Measurements from ENCODE around the gene LSAMP.
"Not testable (repeated sequence)": the region's sequence is repeated elsewhere in the genome, so short reads cannot be mapped to it uniquely, and the experiment has no call there.

Gene LSAMP

DNA sequence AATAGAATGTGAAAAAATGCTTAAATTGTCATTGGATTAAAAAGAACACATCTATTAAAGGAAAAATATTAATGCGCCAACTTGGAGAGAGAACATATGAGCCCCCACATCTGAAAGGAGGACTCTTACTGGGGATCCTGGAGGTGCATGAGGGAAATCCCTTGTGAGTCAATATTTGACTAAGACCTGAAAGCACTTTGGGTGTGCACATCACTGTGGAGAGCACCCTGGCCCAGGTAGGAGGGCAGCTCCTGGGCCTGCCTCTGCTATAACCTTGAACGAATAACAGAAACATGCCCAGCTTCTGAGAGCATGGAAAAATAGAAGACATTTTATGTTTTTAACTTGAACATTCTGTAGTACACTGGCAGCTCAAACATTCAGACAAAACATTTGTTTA is 622.2 kb downstream of the LSAMP start:
- no peak for DNase-seq

DNA sequence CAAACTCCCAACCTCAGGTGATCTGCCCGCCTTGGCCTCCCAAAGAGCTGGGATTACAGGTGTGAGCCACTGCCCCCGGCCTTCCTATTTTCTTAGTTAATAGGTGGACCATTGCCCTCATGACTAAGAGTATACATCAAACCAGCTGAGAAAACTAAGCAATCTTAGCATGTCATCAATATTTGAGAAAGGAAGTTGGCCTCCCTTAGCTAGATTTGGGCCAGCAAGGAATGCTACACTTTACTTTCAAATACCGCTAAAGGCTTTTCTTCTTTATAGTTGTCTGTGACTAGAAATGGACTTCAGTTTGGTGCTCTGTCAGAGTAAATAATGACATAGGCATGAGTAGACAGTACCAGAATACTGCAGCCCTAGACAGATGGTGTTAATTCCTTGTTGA is 622.7 kb downstream of the LSAMP start:
- no peak for DNase-seq

- peak; percentile 16 to 73 for DNase-seq
Measured at GRCh38 chr3:115819785-115820384, 625.4 kb downstream of the LSAMP start.

DNA sequence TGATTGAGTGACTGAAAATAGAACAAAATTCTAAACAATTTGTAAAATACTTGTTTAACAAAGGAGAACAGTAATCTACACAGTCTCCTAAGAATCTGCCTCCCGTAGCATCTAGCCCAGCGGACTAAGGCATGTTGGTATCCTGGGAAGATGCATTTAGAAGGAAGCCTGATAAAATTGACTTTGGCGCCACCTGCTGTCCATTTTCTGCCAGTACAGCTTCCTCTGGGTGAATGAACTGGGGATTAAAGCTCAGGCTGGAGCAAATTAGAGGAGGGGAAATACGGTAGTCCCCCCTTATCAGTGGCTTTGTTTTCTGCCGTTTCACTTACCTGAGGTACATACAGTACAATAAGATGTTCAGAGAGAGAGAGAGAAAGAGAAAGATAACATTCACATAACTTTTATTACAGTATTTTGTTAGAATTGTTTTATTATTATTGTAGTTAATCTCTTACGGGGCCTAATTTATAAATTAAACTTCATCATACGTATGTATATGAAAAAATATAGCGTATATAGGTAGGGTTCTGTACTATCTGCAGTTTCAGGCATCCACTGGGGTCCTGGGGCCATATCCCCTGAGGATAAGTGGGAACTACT is 630.4 kb downstream of the LSAMP start:
- DNase-seq: peak; percentile 32 to 35

DNA sequence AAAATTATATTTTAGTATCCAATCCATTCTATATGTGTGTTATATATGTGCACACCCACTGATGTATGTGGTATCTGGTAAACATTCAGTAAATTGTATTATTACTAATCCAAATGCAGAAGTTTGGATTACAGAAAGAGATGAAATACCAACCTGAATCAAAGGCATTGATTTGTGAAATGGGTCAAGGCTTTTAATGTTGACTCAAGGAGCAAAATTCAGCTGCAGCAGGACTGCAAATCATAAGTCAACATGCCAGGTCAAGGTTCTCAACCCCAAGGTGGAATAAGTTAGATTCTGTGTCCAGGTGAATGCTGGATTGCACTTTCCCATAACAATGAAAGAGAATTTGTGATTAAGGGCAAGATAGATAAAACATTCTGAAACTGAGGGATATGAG is 631.3 kb downstream of the LSAMP start:
- no peak for DNase-seq

DNA sequence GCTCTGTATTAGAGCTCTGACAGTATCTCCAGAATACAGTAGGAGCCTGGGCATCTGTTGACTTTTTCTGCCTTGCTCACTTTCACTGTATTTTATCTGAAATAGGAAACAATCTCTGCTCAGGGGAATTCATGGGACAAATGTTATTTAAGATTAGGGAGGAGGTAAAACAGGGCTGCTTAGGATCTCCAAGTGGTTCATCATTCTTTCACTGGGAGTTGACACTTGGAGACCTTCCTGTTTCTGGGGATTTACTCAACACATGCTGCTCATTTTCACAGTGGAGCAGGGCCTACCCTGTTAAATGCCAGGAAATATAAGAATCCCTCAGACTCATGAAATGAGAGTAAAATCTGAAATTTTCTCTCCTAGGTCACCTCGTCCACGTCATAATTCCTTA is 636.5 kb downstream of the LSAMP start:
- DNase-seq: no peak

GRCh38 chr3:115808244-115808643 is 637.0 kb downstream of the LSAMP start:
- DNase-seq: no peak

GRCh38 chr3:115806501-115806900 is 638.8 kb downstream of the LSAMP start:
- no peak for DNase-seq

GRCh38 chr3:115805520-115805919 is 639.8 kb downstream of the LSAMP start:
- no peak for DNase-seq

GRCh38 chr3:115804713-115805119 is 640.6 kb downstream of the LSAMP start:
- DNase-seq: no peak

GRCh38 chr3:115804200-115804599 is 641.1 kb downstream of the LSAMP start:
- no peak for DNase-seq

DNA sequence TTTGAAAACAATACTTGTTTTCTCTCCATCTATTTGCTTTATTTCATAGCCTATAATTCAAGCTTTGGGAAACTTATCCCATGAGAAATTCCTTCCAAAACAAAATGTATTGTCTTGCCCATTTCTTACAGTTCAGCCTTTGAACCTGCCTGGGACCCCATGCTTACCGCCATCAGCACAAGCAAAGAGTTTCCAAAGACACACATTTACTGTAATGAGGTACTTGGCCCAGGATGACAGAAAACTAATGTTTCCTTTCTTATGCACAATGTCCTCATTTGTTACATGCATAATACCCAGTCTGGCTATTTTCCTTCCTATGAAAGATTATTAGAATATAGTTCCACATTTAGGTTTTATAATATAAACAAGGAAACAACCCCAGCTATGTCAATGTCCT is 641.6 kb downstream of the LSAMP start:
- no peak for DNase-seq

GRCh38 chr3:115800489-115801075 is 644.7 kb downstream of the LSAMP start:
- DNase-seq: no peak

- DNase-seq: not testable (repeated sequence)
Measured at GRCh38 chr3:115800065-115800464, 645.2 kb downstream of the LSAMP start.

DNA sequence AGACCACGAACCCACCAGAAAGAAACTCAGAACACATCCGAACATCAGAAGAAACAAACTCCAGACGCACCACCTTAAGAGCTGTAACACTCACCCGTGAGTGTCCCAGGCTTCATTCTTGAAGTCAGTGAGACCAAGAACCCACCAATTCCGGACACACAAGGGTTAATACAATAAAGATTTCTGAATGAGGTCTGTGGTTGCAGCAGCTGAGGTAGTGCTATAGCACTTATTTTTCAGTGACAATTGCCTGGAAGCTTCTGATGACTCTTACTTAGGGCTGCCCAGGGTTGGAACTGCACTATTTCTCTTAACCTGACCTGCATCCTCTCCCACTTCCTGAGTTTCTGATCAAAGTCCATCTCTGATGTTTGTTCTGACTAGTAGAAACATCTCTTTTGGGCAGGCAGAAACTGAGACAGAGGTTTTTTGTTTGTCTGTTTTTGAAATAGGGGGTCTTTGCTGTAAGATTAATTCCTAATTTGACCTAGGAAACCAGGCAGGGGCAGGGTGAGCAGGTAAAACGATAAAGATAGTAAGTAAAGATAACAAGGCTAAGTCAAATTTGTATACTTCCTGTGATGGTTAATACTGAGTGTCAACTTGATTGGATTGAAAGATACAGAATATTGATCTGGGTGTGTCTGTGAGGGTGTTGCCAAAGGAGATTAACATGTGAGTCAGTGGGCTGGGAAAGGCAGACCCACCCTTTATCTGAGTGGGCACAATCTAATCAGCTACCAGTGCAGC is 652.9 kb downstream of the LSAMP start:
- DNase-seq: no peak

DNA sequence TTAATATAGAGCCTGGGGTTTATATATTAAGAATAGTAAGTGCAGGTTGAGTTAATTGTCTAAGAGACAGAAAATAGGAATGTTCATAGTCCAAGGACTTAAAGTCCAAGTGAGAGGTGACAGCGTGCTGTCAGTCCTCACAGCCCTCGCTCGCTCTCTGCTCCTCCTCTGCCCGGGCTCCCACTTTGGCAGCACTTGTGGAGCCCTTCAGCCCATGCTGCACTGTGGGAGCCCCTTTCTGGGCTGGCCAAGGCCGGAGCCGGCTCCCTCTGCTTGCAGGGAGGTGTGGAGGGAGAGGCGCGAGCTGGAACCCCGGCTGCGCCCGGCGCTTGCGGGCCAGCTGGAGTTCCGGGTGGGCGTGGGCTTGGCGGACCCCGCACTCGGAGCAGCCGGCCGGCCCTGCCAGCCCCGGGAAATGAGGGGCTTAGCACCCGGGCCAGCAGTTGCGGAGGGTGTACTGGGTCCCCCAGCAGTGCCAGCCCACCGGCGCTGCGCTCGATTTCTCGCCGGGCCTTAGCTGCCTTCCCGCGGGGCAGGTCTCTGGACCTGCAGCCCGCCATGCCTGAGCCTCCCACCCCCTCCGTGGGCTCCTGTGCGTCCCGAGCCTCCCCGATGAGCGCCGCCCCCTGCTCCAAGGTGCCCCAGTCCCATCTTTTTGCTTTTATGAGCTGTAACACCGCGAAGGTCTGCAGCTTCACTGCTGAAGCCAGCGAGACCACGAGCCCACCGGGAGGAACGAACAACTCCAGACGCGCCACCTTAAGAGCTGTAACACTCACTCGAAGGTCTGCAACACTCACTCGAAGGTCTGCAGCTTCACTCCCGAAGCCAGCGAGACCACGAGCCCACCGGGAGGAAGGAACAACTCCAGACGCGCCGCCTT is 653.8 kb downstream of the LSAMP start:
- DNase-seq: not testable (repeated sequence)

GRCh38 chr3:115790759-115791158 is 654.5 kb downstream of the LSAMP start:
- DNase-seq: no peak

GRCh38 chr3:115789481-115789880 is 655.8 kb downstream of the LSAMP start:
- no peak for DNase-seq

- DNase-seq: no peak
Measured at GRCh38 chr3:115788921-115789470, 656.3 kb downstream of the LSAMP start.

DNA sequence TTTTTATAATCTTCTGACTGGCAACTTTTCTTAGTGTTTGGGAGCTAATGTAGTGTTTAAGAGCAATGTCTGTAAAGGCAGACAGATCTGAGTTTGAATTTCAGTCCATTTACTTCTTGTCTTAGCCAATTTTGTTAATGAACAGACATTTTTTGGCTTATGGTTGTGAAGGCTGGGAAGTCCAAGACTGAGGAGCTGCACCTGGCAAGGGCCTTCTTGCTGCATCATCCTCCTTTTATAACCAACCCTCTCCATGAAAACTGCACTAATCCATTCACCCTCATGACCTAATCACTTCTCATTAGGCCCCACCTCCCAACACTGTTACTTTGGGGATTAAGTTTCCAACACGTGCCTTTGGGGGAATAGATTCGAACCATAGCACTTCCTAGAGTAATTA is 657.5 kb downstream of the LSAMP start:
- no peak for DNase-seq

DNA sequence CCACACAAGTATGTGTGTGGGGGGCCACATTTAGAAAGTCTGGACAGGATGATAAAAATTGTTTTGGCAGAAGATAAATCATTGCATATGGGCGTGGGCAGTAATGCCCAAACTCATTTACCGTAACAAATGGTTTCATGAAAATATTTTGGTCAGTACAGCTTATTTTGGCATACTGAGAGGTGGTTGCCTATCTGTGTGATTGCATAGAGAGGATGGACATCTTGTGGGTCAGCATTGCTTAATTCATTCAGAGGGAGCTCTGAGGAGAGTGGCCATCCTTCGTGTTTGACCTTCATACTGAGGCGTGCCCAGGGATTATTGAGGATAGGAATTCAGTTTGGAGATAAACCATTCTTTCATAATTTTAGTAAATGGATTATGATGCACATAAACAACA is 659.5 kb downstream of the LSAMP start:
- no peak for DNase-seq

GRCh38 chr3:115784739-115785536 is 660.3 kb downstream of the LSAMP start:
- no peak for DNase-seq
